ENCODE data around the gene EBP.

The EBP gene

DNA sequence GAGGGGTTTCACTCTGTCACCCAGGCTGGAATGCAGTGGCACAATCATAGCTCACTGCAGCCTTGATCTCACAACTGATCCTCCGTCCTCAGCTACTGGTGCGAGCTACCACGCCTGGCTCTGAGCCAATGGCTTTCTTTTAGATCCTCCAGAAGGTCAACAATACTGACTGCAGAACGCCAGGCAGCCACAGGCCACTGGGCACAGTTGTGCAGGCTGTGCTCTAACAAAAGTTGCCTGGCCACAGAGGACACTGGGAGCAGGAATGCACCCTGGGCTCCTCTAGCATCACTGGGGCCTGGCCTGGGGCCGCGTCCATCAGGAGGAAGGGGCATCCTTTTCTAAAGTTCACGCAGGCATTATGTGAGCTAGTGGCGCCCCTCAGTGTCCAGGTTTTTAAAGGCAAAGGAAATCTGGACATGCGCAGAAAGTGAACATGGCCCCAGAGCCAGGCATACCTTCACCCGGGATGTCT is 27.7 kb upstream of the EBP start:
- TF ChIP-seq, protein P1, sequence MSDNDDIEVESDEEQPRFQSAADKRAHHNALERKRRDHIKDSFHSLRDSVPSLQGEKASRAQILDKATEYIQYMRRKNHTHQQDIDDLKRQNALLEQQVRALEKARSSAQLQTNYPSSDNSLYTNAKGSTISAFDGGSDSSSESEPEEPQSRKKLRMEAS (IDR thresholded peaks at IDR 0.05; ENCODE audit: low read depth, low read length), result no peak
- TF ChIP-seq MYC (IDR thresholded peaks at IDR 0.05; ENCODE audit: low read depth, low read length), result no peak
- peak; percentile 51 for DNase-seq (ENCODE audit: low read depth)

DNA sequence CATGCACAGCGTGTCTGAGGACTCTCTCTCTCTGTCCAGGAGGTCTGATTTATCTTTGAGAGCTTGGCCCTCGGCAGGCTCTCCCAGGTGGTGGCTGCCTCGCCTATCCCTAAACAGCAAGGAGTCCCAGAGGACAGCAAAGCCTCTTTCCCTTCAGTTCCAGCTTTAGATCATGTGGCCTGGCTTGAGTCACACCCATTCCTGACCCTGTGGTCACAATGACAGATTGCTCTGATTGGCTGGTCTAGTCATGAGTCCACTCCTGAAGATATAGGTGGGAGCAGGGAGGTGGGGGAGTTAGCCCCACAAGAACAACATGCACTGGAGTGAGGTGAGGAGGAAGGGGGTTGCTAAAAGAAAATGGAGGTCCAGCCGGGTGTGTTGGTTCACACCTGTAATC is 24.9 kb upstream of the EBP start:
- no peak overlapping the region for H3K4me3 ChIP-seq (ENCODE audit: low read depth, low read length)
- TF ChIP-seq, protein P1 (IDR thresholded peaks at IDR 0.05; ENCODE audit: low read depth, low read length), result no peak
- TF ChIP-seq MYC (IDR thresholded peaks at IDR 0.05; ENCODE audit: low read depth, low read length) (no peak), POLR2A (IDR thresholded peaks at IDR 0.05; ENCODE audit: extremely low read depth, insufficient read length) (no peak)
- TF ChIP-seq, protein P2, sequence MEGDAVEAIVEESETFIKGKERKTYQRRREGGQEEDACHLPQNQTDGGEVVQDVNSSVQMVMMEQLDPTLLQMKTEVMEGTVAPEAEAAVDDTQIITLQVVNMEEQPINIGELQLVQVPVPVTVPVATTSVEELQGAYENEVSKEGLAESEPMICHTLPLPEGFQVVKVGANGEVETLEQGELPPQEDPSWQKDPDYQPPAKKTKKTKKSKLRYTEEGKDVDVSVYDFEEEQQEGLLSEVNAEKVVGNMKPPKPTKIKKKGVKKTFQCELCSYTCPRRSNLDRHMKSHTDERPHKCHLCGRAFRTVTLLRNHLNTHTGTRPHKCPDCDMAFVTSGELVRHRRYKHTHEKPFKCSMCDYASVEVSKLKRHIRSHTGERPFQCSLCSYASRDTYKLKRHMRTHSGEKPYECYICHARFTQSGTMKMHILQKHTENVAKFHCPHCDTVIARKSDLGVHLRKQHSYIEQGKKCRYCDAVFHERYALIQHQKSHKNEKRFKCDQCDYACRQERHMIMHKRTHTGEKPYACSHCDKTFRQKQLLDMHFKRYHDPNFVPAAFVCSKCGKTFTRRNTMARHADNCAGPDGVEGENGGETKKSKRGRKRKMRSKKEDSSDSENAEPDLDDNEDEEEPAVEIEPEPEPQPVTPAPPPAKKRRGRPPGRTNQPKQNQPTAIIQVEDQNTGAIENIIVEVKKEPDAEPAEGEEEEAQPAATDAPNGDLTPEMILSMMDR (IDR thresholded peaks at IDR 0.05; ENCODE audit: low read depth, low read length), result no peak
- no peak for DNase-seq (ENCODE audit: low read depth)

More for the DNA sequence above, 27.7 kb upstream of the EBP start:
- no peak overlapping the region for H3K4me3 ChIP-seq (ENCODE audit: low read depth, low read length)

DNA sequence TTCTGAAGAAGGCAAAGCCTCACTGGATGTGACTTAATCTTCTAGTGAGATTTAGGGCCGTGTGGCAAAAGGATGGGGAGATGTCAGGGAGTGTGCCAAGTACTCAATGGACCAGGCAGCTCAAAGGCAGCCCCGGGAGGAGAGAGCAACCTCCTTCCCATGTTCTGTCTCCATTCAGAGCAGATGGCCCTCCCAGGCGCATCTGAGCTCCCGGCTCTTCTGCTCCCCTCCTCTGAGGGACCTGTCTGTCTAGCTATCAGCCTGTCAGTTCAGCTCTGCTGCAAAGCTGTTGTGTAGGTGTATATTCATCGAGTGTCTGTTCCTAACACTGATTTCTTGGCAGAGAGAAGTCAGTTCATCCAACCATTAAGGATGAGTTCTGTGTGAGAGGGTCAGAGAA is 23.7 kb upstream of the EBP start:
- H3K4me3 ChIP-seq (ENCODE audit: low read depth, low read length), result no peak overlapping the region
- TF ChIP-seq, protein P1 (IDR thresholded peaks at IDR 0.05; ENCODE audit: low read depth, low read length), result no peak
- TF ChIP-seq POLR2A (IDR thresholded peaks at IDR 0.05; ENCODE audit: extremely low read depth, insufficient read length) (no peak), MYC (IDR thresholded peaks at IDR 0.05; ENCODE audit: low read depth, low read length) (no peak)
- TF ChIP-seq, protein P2 (IDR thresholded peaks at IDR 0.05; ENCODE audit: low read depth, low read length), result no peak
- DNase-seq (ENCODE audit: low read depth), result no peak

DNA sequence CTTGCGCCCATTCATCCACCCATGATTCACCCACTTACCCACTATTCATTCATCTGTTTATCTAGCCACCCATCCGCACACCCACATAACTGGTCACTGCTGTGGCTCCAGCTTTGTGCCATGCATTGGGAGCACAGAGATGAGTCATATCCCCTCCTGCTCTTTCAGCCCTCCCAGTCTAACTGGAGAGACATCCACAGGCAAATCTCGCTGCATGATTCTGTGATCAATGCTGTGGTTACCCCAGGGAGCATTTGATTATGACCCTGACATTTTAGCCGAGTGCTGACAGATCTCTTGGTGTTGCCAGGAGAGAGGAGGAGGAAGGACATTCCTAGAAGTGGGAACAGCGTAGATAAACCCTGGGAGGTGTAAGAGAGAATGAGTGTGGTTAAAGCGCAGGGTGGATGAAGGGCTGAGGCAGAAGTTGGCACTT is 23.2 kb upstream of the EBP start:
- TF ChIP-seq POLR2A (IDR thresholded peaks at IDR 0.05; ENCODE audit: extremely low read depth, insufficient read length), result no peak
- no peak for TF ChIP-seq MYC (IDR thresholded peaks at IDR 0.05; ENCODE audit: low read depth, low read length)
- TF ChIP-seq, protein P2 (IDR thresholded peaks at IDR 0.05; ENCODE audit: low read depth, low read length), result no peak
- TF ChIP-seq, protein P1 (IDR thresholded peaks at IDR 0.05; ENCODE audit: low read depth, low read length), result no peak
- peak; percentile 65 for DNase-seq (ENCODE audit: low read depth)
- H3K4me3 ChIP-seq (ENCODE audit: low read depth, low read length), result no peak overlapping the region

DNA sequence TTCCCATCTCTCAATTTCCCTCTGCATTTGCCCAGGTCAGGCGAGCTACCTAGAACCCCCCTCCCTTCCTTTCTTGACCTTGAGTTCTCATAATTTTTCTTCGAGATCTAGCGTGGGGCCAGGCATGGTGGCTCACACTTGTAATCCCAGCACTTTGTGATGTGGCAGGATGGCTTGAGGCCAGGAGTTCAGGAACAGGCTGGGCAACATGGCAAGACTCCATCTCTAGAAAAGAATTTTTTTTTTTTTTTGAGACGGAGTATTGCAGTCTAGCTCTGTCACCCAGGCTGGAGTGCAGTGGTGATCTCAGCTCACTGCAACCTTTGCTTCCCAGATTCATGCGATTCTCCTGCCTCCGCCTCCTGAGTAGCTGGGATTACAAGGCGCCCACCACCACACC is 17.3 kb upstream of the EBP start:
- H3K4me3 ChIP-seq (ENCODE audit: low read depth, low read length), result no peak overlapping the region
- no peak for DNase-seq (ENCODE audit: low read depth)

DNA sequence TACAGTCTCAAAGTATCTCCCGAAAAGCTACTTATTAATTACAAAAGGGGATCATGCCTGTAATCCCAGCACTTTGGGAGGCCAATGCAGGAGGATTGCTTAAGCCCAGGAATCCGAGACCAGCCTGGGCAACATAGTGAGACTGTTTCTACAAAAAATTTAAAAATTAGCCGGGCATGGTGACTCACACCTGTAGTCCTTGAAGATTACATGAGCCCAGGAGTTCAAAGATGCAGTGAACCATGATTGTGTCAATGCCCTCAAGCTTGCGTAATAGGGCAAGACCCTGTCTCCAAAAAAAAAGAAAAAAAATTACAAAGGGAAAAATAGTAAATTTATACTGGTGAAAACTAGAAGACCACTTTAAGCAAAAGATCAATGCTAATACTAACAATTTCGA is 16.1 kb upstream of the EBP start:
- peak; percentile 25 for DNase-seq (ENCODE audit: low read depth)
- no peak overlapping the region for H3K4me3 ChIP-seq (ENCODE audit: low read depth, low read length)
- TF ChIP-seq MYC (IDR thresholded peaks at IDR 0.05; ENCODE audit: low read depth, low read length), result no peak
- TF ChIP-seq, protein P2 (IDR thresholded peaks at IDR 0.05; ENCODE audit: low read depth, low read length), result no peak
- TF ChIP-seq, protein P1 (IDR thresholded peaks at IDR 0.05; ENCODE audit: low read depth, low read length), result no peak
- no peak for TF ChIP-seq POLR2A (IDR thresholded peaks at IDR 0.05; ENCODE audit: extremely low read depth, insufficient read length)

More for the DNA sequence above, 17.3 kb upstream of the EBP start:
- TF ChIP-seq, protein P1 (IDR thresholded peaks at IDR 0.05; ENCODE audit: low read depth, low read length), result no peak
- no peak for TF ChIP-seq POLR2A (IDR thresholded peaks at IDR 0.05; ENCODE audit: extremely low read depth, insufficient read length)
- TF ChIP-seq, protein P2 (IDR thresholded peaks at IDR 0.05; ENCODE audit: low read depth, low read length), result no peak
- TF ChIP-seq MYC (IDR thresholded peaks at IDR 0.05; ENCODE audit: low read depth, low read length), result no peak

Data from NB4 (cell line).